LNCaP clone FGC (cell line): ENCODE results near the gene PARVA.

Experiments used
- DNase-seq: peaks from one replicate; pipeline ENCODE4 v3.0.0-alpha.2; 2011; ENCODE audit warnings: low read depth
- H3K4me3 ChIP-seq: 2 replicates; pipeline ENCODE4 v1.5.1; 2011; ENCODE audit warnings: mild to moderate bottlenecking, low read depth, low read length, control low read depth
- CTCF ChIP-seq: IDR thresholded peaks from 2 replicates; pipeline ENCODE4 v1.5.1; 2012; ENCODE audit warnings: mild to moderate bottlenecking; ENCODE audit not compliant: control insufficient read depth, insufficient read depth; ENCODE audit errors: extremely low read depth

Gene PARVA

DNA sequence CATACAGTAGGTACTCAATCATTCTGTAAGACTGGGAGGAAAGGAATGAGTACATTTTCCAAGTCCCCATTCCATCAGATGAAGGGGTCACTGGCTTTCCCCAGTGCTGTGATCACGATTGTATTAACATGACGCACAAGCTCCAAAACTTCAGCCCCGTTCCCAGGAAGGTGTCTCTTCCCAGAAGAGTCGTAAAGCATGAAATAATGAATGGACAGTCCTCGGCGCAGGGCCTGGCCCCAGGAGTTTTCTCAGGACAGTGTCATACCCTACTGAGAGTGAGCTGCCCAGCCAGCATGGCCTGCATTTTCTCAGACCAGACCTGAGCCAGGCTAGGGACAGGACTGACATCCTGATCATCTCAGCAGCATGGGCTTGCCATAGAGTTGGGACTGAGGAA is 80.7 kb downstream of the PARVA start:
- no peak for DNase-seq
- TF ChIP-seq CTCF = no peak
- H3K4me3 ChIP-seq = no peak overlapping the region

GRCh38 chr11:12459374-12459773 is 82.0 kb downstream of the PARVA start:
- no peak for TF ChIP-seq CTCF
- no peak for DNase-seq
- no peak overlapping the region for H3K4me3 ChIP-seq

- H3K4me3 ChIP-seq = no peak overlapping the region
- TF ChIP-seq CTCF = no peak
- no peak for DNase-seq
Measured at GRCh38 chr11:12459865-12460444, 82.6 kb downstream of the PARVA start.

- H3K4me3 ChIP-seq = no peak overlapping the region
- TF ChIP-seq CTCF = no peak
- no peak for DNase-seq
Measured at GRCh38 chr11:12460466-12460865, 83.1 kb downstream of the PARVA start.

GRCh38 chr11:12461516-12461915 is 84.1 kb downstream of the PARVA start:
- no peak for TF ChIP-seq CTCF
- H3K4me3 ChIP-seq = no peak overlapping the region
- DNase-seq = no peak

GRCh38 chr11:12464303-12464702 is 86.9 kb downstream of the PARVA start:
- DNase-seq = no peak
- no peak overlapping the region for H3K4me3 ChIP-seq
- TF ChIP-seq CTCF = no peak

- H3K4me3 ChIP-seq = no peak overlapping the region
- no peak for TF ChIP-seq CTCF
- no peak for DNase-seq
Measured at GRCh38 chr11:12465332-12465731, 88.0 kb downstream of the PARVA start.
